Spleen (tissue), 11 donors: Measurements from ENCODE around the gene HLA-B. TPM values are rescaled to one million over a fixed set of nuclear protein-coding genes. Genes with fewer than 3 reads are reported as not detected.

Experiments
- DNase-seq: peaks from one replicate; pipeline ENCODE4 v3.0.0-alpha.2; 2020
- H3K27ac ChIP-seq, 8 donors: fragments of 200-600 bp; sonication (generic) in 7 of 8; 1 replicate in 4 of 8; 2 replicates in 4 of 8; pipeline versions ENCODE4 v1.5.0 to v1.8.0; 2016 to 2021; ENCODE audit warnings: inconsistent platforms in 4 of 8, mild to moderate bottlenecking in 4 of 8, moderate library complexity in 1 of 8
- H3K27me3 ChIP-seq, 7 donors: fragments of 200-600 bp; sonication (generic) in 6 of 7; replicated peaks in 1 of 7; 1 replicate in 4 of 7; 2 replicates in 3 of 7; pipeline versions ENCODE4 v1.5.0 to v1.8.0; 2016 to 2021; ENCODE audit warnings: inconsistent platforms in 3 of 7, mild to moderate bottlenecking in 1 of 7
- H3K36me3 ChIP-seq, 6 donors: fragments of 200-600 bp; sonication (generic) in 5 of 6; 1 replicate in 4 of 6; 2 replicates in 2 of 6; pipeline versions ENCODE4 v1.5.0 to v1.8.0; 2016 to 2021; ENCODE audit warnings: inconsistent platforms in 2 of 6
- H3K4me1 ChIP-seq, 6 donors: fragments of 200-600 bp; sonication (generic) in 5 of 6; 1 replicate in 3 of 6; 2 replicates in 3 of 6; pipeline versions ENCODE4 v1.5.0 to v1.8.0; 2016 to 2021; ENCODE audit warnings: inconsistent platforms in 3 of 6
- H3K4me3 ChIP-seq, 8 donors: fragments of 200-600 bp; sonication (generic) in 7 of 8; 1 replicate in 4 of 8; 2 replicates in 4 of 8; pipeline versions ENCODE4 v1.5.0 to v1.8.0; 2016 to 2021; ENCODE audit warnings: inconsistent platforms in 4 of 8, mild to moderate bottlenecking in 4 of 8, moderate library complexity in 2 of 8
- H3K9me3 ChIP-seq, 8 donors: fragments of 200-600 bp; sonication (generic) in 7 of 8; 1 replicate in 4 of 8; 2 replicates in 4 of 8; pipeline versions ENCODE4 v1.5.0 to v1.8.0; 2016 to 2021; ENCODE audit warnings: inconsistent platforms in 4 of 8
- POLR2A ChIP-seq, 3 donors: fragments of 450-650 bp; IDR thresholded peaks; one replicate each; pipeline ENCODE4 v1.5.1; 2017; ENCODE audit warnings: antibody characterized with exemption in 3 of 3, mild to moderate bottlenecking in 1 of 3
- POLR2AphosphoS5 ChIP-seq, 3 donors: sonication (generic); formaldehyde crosslinking; IDR thresholded peaks; one replicate each; pipeline ENCODE4 v1.5.1; 2017; ENCODE audit warnings: antibody characterized with exemption in 3 of 3
- WGBS, 5 donors: extraction: QIAGEN DNeasy Blood & Tissue Kit in 3 of 5; methylation state at CpG; one replicate each; pipeline versions ENCODE4 v1.1.5 to v1.1.7; 2013 to 2018; 5-methylcytosine and 5-hydroxymethylcytosine counted together
- intact Hi-C: fragments of 100-400 bp; cut with DNase I; formaldehyde crosslinking; loops from one replicate; pipeline ENCODE4 v1.15.0; 2023; ENCODE audit warnings: low total_unique reads
- polyA plus RNA-seq, 3 donors: library from polyadenylated mRNA; stranded (reverse); fragments of 200-250 nt; gene quantifications; one replicate each; pipeline ENCODE4 v1.2.1, GENCODE V29; 2013
- total RNA-seq, 7 donors: library from RNA; depleted of rRNA in 3 of 7; stranded (reverse); fragments of >200 nt in 3 of 7; fragmentation: NEBNext Ultra II Directional in 4 of 7; extraction: Animal tissue kit (Norgen Biotek cat#: 25700) in 4 of 7; gene quantifications; one replicate each; pipeline versions ENCODE4 v1.1.0 to v1.2.1, GENCODE V29; 2016 to 2021
- TF ChIP-seq, protein P1 (sequence below), 11 experiments: fragments of 200-600 bp in 7 of 11; fragments of 450-650 bp in 4 of 11; sonication (generic) in 4 of 11; IDR thresholded peaks in 8 of 11; conservative IDR thresholded peaks in 3 of 11; 1 replicate in 7 of 11; 2 replicates in 4 of 11; pipeline versions ENCODE4 v1.4.0 to v1.8.0; 2016 to 2021; ENCODE audit warnings: antibody characterized with exemption in 11 of 11, inconsistent platforms in 4 of 11, mild to moderate bottlenecking in 1 of 11
- donor health status: healthy with polysubstance abuse.
- donor health status: DM: no; HTN: no; CAD: no; lungs with moderate emphysema.
- donor health status: DM: no; HTN: no; CAD: no.
- donor health status: Bipolar disorder and iron deficiency.
- donor health status: healthy.
- donor health status: DM: no; HTN: no; CAD: no.
- donor health status: DM: yes; HTN: yes; CAD: no.

Gene HLA-B
- total and polyA plus RNA-seq, 10 donors: 2,503 to 5,675 (median 4,667) TPM

DNA sequence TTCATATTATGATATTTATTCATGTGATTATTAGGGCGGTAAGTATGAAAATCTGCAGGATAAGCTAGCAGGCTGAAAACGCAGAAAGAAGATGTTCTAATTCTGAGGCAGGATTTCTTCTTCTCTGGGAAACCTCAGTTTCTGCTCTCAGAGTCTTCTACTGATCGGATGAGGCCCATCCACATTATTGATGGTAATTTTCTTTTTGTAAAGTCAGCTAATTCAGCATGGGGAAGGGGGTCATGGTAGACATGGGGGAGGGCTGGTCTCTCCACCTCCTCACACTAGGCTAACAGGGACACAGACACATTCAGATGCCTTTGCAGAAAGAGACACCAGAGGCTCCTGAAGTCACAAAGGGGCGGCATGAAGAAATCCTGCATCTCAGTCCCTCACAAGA lies 24.7 kb upstream of the HLA-B start:
- no peak for DNase-seq
- Histone ChIP-seq H3K4me1 (no peaks in the 10 kb centered on the region), H3K27ac (no peak overlapping the region), H3K9me3 (no peaks in the 10 kb centered on the region), H3K27me3 (peaks cover 0 to 28% (median 6%) of the 10 kb centered on the region in 7 donors), H3K4me3 (no peak overlapping the region), H3K36me3 (no peaks in the 10 kb centered on the region)
- intact Hi-C loops: no loop called here
- 64 to 92% (median 80%) methylated on average over 3 to 4 of the region's 4 CpGs for WGBS, 5 donors
- TF ChIP-seq POLR2A (IDR thresholded peaks at IDR 0.05): no peak
- TF ChIP-seq, protein P1, sequence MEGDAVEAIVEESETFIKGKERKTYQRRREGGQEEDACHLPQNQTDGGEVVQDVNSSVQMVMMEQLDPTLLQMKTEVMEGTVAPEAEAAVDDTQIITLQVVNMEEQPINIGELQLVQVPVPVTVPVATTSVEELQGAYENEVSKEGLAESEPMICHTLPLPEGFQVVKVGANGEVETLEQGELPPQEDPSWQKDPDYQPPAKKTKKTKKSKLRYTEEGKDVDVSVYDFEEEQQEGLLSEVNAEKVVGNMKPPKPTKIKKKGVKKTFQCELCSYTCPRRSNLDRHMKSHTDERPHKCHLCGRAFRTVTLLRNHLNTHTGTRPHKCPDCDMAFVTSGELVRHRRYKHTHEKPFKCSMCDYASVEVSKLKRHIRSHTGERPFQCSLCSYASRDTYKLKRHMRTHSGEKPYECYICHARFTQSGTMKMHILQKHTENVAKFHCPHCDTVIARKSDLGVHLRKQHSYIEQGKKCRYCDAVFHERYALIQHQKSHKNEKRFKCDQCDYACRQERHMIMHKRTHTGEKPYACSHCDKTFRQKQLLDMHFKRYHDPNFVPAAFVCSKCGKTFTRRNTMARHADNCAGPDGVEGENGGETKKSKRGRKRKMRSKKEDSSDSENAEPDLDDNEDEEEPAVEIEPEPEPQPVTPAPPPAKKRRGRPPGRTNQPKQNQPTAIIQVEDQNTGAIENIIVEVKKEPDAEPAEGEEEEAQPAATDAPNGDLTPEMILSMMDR (IDR thresholded peaks at IDR 0.05 in 8 of 11, conservative IDR thresholded peaks at IDR 0.05 in 3 of 11): no peak

DNA sequence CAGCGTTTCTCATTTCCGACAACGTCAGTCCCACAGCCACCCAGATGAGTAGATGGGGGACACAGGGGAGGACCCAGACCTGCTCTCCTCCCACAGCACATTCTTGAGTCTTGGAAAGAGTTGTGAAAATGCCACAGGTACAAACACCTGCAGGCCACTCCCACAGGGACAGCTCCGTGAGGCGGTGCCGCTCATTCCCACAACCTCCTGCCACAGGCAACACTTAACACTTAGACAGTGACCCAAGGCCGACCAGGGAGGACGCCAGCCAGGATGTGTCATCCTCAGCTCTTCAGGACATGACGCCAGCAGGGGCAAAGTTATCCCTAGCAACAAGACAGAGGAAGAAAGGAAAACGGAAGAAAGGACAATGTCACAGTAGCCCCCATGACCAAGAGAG lies 22.9 kb upstream of the HLA-B start:
- no peaks in the 10 kb centered on the region for H3K4me1 ChIP-seq
- intact Hi-C loops: no loop called here
- no peak overlapping the region for H3K4me3 ChIP-seq
- TF ChIP-seq POLR2A (IDR thresholded peaks at IDR 0.05): no peak
- TF ChIP-seq, protein P1 (IDR thresholded peaks at IDR 0.05 in 8 of 11, conservative IDR thresholded peaks at IDR 0.05 in 3 of 11): no peak
- TF ChIP-seq POLR2AphosphoS5 (IDR thresholded peaks at IDR 0.05): no peak
- peaks cover 0 to 28% (median 6%) of the 10 kb centered on the region in 7 donors for H3K27me3 ChIP-seq
- DNase-seq: no peak
- H3K9me3 ChIP-seq: no peaks in the 10 kb centered on the region
- H3K36me3 ChIP-seq: no peaks in the 10 kb centered on the region
- WGBS, 5 donors: 48 to 63% (median 54%) methylated on average over 10 of the region's 10 CpGs
- H3K27ac ChIP-seq: no peak overlapping the region

GRCh38 chr6:31378721-31379103 lies 21.7 kb upstream of the HLA-B start:
- TF ChIP-seq POLR2A (IDR thresholded peaks at IDR 0.05): no peak
- TF ChIP-seq, protein P1 (IDR thresholded peaks at IDR 0.05 in 8 of 11, conservative IDR thresholded peaks at IDR 0.05 in 3 of 11): no peak
- TF ChIP-seq POLR2AphosphoS5 (IDR thresholded peaks at IDR 0.05): no peak
- DNase-seq: no peak
- Histone ChIP-seq H3K4me1 (no peaks in the 10 kb centered on the region), H3K9me3 (no peaks in the 10 kb centered on the region), H3K27ac (no peak overlapping the region), H3K27me3 (peaks cover 0 to 28% (median 6%) of the 10 kb centered on the region in 7 donors), H3K4me3 (no peak overlapping the region), H3K36me3 (no peaks in the 10 kb centered on the region)
- 63 to 76% (median 71%) methylated on average over 6 of the region's 6 CpGs for WGBS, 5 donors
- intact Hi-C loops: no loop called here

- intact Hi-C loops: no loop called here
Observed at GRCh38 chr6:31378062-31378720, 21.2 kb upstream of the HLA-B start.

More at GRCh38 chr6:31378062-31378720, 21.2 kb upstream of the HLA-B start:
- Histone ChIP-seq H3K4me3 (no peak overlapping the region), H3K4me1 (no peaks in the 10 kb centered on the region), H3K27ac (no peak overlapping the region), H3K9me3 (no peaks in the 10 kb centered on the region), H3K27me3 (peaks cover 0 to 28% (median 6%) of the 10 kb centered on the region in 7 donors), H3K36me3 (no peaks in the 10 kb centered on the region)
- TF ChIP-seq POLR2A (IDR thresholded peaks at IDR 0.05) (no peak), POLR2AphosphoS5 (IDR thresholded peaks at IDR 0.05) (no peak)
- TF ChIP-seq, protein P1 (IDR thresholded peaks at IDR 0.05 in 8 of 11, conservative IDR thresholded peaks at IDR 0.05 in 3 of 11): no peak
- DNase-seq: no peak
- 57 to 71% (median 67%) methylated on average over 9 of the region's 9 CpGs for WGBS, 5 donors
